HG03196 (cell line): ENCODE results near the gene PTPRE.

ENCODE experiments used
- ATAC-seq: cut with Tn5 transposase; IDR thresholded peaks from one replicate; pipeline ENCODE4 v1.9.1; 2021; ENCODE audit not compliant: unreplicated experiment

The PTPRE gene

DNA sequence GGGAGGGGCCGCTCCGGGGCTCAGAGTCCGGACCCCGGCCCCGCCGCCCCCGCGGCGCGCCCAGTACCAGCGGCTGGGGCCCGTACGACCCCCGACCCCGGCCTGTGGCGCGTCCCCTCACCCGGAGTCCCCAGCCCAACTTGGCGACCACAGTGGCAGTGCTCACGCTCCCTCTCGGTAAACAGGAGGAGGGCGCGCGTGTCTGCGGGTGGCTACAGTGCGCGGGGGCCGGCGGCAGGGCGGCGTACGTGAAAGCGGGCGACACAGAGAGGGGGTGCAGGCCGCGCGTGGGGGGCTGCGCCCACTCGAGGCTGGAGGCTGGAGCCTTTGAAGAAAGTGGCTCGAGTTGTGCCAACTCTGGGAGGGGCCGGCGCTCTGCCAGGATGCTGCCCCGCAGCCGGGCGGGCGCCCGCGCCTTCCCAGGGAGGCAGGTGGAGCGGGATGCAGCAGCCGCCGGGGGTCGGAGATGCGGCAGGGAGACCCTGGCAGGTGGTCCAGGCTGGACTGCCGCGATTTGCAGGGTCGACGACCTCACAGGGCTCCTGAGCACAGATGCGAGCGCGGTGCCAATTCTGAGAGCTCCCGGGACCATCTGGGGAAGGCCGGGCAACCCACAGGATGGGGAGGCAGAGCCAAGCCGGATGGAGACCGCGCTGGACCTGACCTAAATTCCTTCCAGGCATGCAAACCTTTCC lies 655 bp downstream of the PTPRE start:
- ATAC-seq: no peak

- no peak for ATAC-seq
Observed at GRCh38 chr10:127908106-127908958, 1.4 kb downstream of the PTPRE start.

GRCh38 chr10:127908959-127909267 lies 2.0 kb downstream of the PTPRE start:
- ATAC-seq: no peak

DNA sequence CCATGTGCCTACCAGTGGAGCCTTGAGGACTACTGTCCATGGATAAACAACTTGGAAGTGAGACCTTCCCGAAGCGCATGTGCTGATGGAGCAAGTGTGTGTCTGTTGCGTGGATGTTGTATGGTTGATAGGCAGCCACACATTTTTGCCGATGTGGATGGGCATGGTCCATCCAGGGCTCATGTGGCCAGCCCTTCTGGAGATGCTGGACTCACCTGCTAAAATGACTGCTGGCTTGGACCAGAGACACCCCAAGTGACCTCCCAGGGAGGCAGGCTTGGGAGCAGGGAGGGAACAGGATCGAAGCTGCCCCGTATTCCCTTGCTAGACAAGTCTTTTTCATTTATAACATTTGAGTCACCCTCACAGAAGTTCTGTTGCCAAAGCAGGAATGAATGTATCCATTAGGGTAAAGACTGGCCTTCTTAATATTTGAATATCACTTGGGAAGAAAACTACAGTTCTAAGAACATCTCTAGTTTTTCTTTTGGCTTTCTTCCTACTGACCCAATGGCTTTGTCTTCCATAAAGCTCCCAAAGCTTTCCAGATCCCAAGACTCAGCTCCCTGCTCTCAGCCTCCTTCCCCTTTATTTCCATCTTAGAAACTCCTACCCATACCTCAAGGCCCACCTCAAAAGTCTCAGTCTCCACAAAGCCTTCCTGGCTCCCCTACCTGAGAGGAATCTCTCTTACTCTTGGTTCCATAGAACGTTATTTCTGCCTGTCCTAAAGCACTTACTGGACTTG lies 3.0 kb downstream of the PTPRE start:
- no peak for ATAC-seq

GRCh38 chr10:127910464-127910770 lies 3.5 kb downstream of the PTPRE start:
- no peak for ATAC-seq

- no peak for ATAC-seq
Observed at GRCh38 chr10:127911218-127911866, 4.4 kb downstream of the PTPRE start.

- ATAC-seq: no peak
Observed at GRCh38 chr10:127911867-127912257, 5.0 kb downstream of the PTPRE start.

GRCh38 chr10:127912607-127913367 lies 5.9 kb downstream of the PTPRE start:
- no peak for ATAC-seq

- ATAC-seq: no peak
Observed at GRCh38 chr10:127913368-127913759, 6.5 kb downstream of the PTPRE start.

- ATAC-seq: no peak
Observed at GRCh38 chr10:127915324-127915723, 8.4 kb downstream of the PTPRE start.

DNA sequence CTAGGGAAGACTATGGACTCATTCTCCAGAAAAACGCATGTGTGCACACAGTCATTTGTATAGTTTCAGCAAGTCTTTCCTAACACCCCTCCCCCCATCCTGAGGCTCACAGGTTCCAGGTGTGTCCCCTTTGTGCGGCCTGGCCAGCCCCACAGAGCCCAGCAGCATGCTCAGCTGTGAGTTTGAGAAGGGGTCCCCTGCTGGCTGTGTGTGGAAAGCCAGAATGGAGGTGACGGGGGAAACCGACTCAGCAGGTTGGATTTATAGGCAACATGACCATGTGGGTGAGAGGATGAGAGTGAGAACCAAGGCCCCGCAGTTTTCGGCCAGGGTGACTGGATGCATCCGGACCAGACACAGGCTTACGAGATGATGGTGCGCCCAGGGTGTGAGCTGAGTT lies 9.9 kb downstream of the PTPRE start:
- ATAC-seq: no peak

DNA sequence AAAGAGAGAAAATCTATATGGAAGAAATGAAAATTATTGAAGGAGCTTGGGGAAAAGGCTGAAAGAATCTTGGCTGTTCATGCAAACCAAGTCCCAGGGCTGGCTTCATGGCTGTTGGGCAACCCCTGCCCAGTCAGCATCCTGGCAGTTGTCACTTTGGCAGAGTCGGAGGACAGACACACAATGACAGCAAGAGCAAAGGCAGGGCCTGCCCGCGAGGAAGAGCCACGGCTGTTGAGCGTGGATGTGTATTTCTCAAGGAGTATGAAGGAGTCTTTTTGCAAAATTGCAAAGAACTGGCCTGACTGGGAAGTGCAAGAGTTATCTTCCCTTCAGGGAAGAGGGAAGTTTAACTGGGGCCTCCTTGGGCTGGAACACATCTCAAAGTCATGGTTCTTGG lies 11.7 kb downstream of the PTPRE start:
- no peak for ATAC-seq

DNA sequence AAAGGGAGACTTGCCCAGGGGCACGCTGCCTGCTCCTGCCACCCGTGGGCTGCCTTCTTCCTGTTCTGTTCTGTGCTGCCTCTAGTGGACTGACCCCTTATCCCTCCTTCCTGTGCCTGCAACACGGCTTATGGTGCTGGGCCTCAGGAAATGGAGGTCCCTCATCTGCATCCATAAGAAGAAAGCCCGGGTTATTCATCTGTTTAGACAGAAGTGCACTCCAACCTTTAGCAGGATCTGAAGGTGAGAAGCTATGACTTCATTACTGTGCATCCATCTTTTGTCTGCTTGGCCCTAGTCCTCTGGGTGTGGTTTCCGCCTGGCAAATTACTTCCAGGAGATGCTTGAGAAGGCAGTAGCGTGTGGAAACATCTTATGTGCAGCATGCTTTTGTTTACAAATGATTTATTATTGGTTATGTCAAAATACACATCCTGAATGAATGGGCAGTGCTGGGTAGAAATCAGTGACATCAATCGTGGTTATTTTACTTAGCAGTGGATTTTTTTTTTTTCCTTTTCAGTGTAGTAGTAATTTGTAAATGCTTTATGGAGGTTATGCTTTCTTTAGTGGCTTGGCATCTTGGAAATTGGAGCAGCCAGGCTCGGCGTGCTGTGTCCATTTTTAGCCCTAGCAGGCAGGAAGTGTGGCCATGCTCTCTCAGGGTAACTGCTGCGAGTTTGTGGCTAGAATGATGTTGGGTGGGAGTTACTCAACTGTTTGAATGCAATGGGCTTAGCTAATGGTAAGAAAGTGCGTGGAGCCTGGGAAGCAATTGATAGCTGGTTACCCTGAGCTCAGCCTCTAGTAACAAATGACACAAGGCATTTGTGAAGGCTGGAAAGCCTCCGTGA lies 12.7 kb downstream of the PTPRE start:
- ATAC-seq: no peak

DNA sequence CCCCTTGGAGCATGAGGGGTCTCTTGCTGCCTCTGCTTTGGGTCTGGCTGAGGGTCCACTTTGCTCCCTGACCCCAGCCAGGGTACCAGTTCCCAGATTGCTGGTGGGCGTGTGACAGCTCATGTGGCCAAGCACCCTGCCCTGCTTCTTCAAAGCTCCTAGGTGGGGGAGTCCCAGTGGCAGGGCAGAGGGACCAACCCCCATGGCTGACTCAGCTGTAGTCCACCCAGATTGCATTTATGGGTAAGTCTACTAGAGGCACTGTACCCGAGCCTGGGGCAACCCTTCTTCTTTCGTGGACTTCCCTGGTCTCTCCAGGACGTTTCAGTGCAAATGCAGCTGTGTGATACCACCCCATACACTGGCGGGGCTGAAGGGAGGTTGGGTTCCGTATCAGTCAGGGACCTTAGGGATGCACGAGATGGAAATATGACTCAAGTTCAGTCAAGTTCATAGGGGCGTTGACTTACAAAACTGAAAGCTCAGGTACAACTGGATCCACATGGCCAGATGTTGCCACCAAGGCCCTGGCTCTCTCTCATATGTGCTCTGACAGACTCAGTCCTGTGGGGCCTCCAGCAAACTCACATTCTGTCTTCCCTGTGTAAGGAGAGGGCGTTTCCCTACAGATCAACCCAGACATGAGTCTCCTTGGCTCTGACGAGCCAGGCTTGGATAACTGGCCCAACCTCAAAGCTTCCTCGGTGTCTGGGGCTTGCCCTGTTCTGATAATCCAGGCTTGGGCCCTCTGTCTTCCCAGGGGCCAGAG lies 13.6 kb downstream of the PTPRE start:
- ATAC-seq: no peak

GRCh38 chr10:127921075-127921752 lies 14.3 kb downstream of the PTPRE start:
- ATAC-seq: no peak

GRCh38 chr10:127921753-127922145 lies 14.8 kb downstream of the PTPRE start:
- ATAC-seq: no peak

DNA sequence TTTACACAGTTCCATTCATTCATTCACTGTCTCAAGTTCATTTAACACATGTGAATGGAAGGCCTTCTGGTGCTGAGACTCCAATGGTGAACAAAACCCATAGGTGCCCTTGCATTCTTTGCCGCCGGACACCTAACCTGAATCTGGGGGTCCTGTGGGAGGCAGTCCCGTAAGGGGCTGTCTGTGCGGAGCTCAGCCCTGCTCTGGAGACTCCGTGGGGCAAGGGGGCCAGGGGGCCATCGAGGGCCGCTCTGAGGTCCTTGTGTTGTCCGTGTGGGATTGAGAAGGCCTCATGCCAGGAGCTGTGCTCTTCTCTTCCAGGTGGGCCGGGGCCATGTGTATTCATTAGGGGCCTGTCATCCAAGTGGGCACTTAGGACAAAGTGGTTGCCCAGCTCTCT lies 15.3 kb downstream of the PTPRE start:
- ATAC-seq: no peak

- no peak for ATAC-seq
Observed at GRCh38 chr10:127922675-127923366, 15.9 kb downstream of the PTPRE start.
